ENCODE measurements around the gene ZDHHC7. TPM values are rescaled to one million over a fixed set of nuclear protein-coding genes. Genes with fewer than 3 reads are reported as not detected.
"Not testable (repeated sequence)": the region's sequence is repeated elsewhere in the genome, so short reads cannot be mapped to it uniquely, and the experiment has no call there.

ZDHHC7 gene
- 53.6 and 59.7 TPM in 2 replicates for total RNA-seq (2014; rRNA removed; shearing (Covaris generic))
- polyA plus RNA-seq (2015; cell fraction: cytosol; rRNA removed), result 62.4 and 62.7 TPM in 2 replicates
- 74.8 and 75.3 TPM in 2 replicates for polyA plus RNA-seq (2015; cell fraction: nucleus; rRNA removed)

GRCh38 chr16:85010931-85011845 is at the start of gene ZDHHC7:
TSS of gene ZDHHC7 (minus strand) at chr16:85011535. CDS start at chr16:84990618, 20,917 bp downstream.
- peak; percentile 75 for DNase-seq (ENCODE audit: low read depth)

GRCh38 chr16:85058909-85059308 is 47.6 kb upstream of the ZDHHC7 start:
- DNase-seq (ENCODE audit: low read depth), result no peak

GRCh38 chr16:85057948-85058347 is 46.6 kb upstream of the ZDHHC7 start:
- DNase-seq (ENCODE audit: low read depth), result no peak

GRCh38 chr16:85057212-85057889 is 46.0 kb upstream of the ZDHHC7 start:
- DNase-seq (ENCODE audit: low read depth), result no peak

- no peak for DNase-seq (ENCODE audit: low read depth)
These were observed 44.9 kb upstream of the ZDHHC7 start for GRCh38 chr16:85056211-85056748.

- peak; percentile 64 for DNase-seq (ENCODE audit: low read depth)
These were observed 44.3 kb upstream of the ZDHHC7 start for GRCh38 chr16:85055493-85056210.

GRCh38 chr16:85054948-85055492 is 43.7 kb upstream of the ZDHHC7 start:
- DNase-seq (ENCODE audit: low read depth), result no peak

GRCh38 chr16:85054321-85054720 is 43.0 kb upstream of the ZDHHC7 start:
- DNase-seq (ENCODE audit: low read depth), result not testable (repeated sequence)

GRCh38 chr16:85052536-85052935 is 41.2 kb upstream of the ZDHHC7 start:
- no peak for DNase-seq (ENCODE audit: low read depth)

- no peak for DNase-seq (ENCODE audit: low read depth)
These were observed 40.3 kb upstream of the ZDHHC7 start for GRCh38 chr16:85051683-85052082.

GRCh38 chr16:85051067-85051581 is 39.8 kb upstream of the ZDHHC7 start:
- DNase-seq (ENCODE audit: low read depth), result no peak

GRCh38 chr16:85049706-85050305 is 38.5 kb upstream of the ZDHHC7 start:
- DNase-seq (ENCODE audit: low read depth), result no peak

- DNase-seq (ENCODE audit: low read depth), result no peak
These were observed 37.7 kb upstream of the ZDHHC7 start for GRCh38 chr16:85048921-85049562.

- DNase-seq (ENCODE audit: low read depth), result no peak
These were observed 36.6 kb upstream of the ZDHHC7 start for GRCh38 chr16:85047867-85048455.

- no peak for DNase-seq (ENCODE audit: low read depth)
These were observed 35.9 kb upstream of the ZDHHC7 start for GRCh38 chr16:85046931-85047866.

- DNase-seq (ENCODE audit: low read depth), result no peak
These were observed 35.2 kb upstream of the ZDHHC7 start for GRCh38 chr16:85046472-85046916.

- DNase-seq (ENCODE audit: low read depth), result no peak
These were observed 34.5 kb upstream of the ZDHHC7 start for GRCh38 chr16:85045641-85046471.

Measured in HT1080 (cell line).